Fibroblast of skin of back (primary cell): Measurements from ENCODE around the gene SERPINB6.
"Not testable (repeated sequence)": the region's sequence is repeated elsewhere in the genome, so short reads cannot be mapped to it uniquely, and the experiment has no call there.

ENCODE experiments used
- DNase-seq: peaks from one replicate; pipeline ENCODE4 v3.0.0-alpha.2; 2013

Gene SERPINB6

DNA sequence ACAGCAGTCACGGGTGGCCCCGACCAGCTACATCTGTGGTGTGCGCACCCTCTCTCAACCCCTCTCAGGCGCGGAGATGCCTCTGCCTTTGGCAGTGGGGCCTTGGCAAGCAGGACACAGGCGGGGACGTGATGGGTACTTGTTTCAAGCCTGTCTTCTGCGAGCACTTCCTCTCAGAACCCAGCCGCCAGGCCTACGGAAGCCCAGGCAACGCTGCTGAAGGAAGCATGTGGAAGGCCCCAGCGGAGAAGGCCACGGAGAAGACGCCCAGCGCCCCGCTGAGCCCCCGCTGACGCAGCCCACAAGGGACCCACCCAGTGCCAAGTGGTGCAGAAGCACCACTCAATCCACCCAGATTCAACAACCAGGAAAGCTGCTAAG is 13.0 kb downstream of the SERPINB6 start:
- no peak for DNase-seq

DNA sequence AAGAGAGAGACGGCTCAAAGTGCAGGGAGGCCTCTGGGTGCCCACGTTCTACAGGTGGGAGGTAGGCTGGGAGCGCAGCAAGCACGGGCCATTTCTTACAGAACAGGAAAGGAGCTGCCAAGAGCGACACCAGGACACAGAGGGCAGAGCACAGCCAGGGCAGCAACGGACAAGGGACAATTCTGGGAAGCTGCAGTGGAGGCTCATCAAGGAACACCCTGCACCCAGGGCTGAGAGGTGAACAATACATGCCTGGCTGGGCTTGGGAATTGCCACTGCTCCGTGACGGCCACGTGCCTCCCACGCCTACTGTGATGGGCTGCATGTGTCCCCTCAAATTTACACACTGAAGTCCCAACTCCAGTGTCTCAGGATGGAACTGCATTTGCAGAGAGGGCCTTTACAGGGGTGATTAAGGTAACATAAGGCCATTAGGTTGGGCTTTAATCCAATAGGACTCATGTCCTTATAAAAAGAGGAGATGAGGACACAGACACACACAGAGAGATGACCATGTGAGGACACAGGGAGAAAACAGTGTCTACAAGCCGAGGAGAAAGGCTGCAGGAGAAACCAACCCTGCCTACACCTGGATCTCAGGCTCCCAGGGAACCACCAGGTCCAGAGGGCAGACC is 13.6 kb downstream of the SERPINB6 start:
- no peak for DNase-seq

DNA sequence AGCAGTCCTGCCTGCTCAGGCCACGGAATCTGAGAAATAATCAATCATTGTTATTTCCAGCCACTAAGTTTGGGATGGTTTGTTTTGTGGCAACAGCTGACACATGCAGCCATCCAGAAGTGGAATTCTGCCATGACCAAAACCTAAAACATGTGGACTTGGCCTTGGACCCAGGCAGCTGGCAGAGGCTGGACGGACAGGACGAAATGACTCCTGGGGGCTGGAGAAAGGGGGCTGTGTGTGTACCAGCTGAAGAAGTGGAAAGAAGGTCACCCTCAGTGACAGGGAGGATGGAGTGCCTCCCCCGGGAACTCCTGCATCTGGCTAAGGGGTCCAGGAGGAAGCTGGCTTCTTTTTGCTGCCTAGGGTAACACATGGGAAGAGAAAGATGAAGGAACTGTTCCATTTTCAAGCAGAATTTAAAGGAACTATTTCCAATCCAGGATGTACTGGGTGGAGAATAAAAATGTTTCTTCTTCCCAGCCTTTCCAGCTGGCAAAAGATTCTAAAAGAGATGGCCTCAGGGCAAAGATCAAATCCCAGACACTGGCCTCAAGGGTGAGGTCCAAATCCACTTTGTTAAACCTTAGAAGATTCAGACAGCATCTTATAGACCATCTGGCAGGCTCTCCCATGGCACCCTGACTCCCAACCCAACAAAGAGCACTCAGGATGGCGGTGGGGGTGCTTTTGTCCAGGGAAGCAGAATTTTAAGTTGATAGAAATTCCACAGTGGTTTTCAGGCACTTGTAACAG is 14.3 kb downstream of the SERPINB6 start:
- DNase-seq: no peak

DNA sequence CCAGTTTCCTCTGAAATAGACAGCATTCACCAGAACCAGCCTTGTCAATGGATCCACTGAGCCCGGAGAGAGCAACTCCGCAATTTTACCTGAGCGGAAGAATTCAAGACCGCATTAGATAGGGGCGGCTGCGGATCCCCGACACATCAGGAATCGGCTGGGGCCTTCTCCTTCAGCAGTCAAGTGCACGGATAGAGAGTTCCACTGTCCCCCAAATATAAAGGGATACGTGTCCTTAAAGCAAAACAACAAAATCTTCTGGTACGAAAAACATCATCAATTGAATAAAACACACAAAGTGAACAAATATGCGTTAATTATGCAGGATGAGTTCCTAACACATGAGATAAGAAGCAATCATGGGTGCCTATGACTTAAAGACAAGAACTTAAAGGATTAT is 18.3 kb downstream of the SERPINB6 start:
- DNase-seq: no peak

DNA sequence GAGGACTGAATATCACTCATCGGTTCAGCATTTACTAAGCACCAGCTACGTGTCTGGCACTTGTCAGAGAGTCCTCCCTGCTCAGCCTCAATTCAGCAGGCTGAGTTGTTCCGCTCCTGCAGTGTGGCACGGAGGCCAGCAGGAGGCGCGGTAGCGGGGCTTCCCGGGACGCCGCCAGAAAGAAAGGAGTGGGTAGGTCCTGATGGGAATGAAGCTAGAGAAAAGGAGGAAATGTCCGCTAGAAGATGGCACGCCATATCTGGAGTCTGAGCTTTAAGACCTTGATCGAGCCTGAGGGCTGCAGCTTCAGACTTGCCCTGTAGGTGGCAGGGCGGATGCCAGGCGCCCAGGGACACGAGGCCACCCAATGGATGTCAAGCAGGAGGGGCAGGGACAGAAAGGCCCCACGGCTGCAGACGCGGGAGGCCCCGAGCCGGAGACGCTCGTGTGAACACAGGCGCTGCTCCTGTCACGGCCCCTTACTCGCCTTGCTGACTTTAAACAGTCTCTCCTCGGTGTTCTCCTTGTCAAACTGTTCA is 18.7 kb downstream of the SERPINB6 start:
- DNase-seq: peak; percentile 95

DNA sequence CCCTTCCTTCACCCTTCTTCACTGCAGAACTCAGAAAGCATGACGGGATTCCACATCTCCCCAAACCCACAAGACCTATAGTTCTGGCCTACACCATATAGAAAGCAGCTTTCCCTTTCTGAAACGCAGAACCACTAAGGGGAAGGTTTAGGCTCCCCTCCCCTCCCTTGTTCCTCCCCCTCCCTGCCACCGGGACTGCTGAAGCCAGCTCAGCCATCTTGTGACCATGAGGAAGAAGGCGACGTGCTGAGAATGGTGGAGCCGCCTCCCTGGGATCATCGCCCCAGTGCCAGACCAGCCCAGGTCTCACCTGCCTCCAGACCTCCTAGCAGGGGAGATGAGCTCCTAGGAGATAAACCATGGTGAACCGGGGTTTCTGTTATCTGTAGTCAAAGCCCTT is 19.6 kb downstream of the SERPINB6 start:
- DNase-seq: no peak

DNA sequence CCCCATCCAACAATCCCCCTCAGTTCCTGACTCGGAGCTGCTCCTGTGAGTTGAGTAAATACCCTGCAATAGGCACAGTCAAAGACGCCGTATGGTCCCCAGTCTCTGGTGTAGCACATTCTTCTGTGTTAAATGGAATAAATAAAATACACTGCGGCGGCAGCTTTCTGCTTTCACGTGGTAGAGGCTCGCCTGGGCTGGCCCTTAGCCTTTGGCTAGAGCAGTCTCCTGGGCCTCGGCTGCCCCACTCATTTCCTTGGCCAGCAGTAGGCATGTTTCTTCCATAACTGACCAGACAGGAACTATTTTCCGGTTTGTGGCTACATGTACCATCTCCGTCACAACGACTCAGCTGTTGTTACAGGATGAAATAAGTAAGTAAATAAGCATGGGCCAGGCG is 20.7 kb downstream of the SERPINB6 start:
- no peak for DNase-seq

DNA sequence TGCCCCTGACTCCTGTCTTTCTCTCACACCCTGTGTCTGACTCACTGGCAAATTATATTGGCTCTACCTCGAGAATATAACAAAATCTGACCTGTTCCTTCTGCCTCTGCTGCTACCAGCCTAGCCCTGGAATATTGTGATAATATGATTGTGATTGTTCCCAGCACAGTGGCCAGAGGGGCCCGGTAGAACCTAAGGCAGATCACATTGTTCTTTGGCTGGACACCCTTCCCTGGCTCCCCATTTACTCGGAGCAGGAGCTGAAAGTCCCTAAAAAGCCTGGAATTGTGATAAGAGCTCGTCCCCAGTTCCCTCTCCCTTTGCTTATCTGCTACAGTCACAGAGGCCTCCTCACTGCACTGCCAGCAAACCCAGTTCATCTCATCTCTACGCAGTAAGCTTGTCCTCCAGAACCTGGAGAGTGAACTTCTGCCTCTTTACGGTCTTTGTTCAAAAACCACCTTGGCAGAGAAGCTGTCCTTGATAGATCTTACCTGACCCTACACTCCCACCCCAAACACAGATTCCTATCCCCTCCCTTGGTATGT is 21.8 kb downstream of the SERPINB6 start:
- no peak for DNase-seq

DNA sequence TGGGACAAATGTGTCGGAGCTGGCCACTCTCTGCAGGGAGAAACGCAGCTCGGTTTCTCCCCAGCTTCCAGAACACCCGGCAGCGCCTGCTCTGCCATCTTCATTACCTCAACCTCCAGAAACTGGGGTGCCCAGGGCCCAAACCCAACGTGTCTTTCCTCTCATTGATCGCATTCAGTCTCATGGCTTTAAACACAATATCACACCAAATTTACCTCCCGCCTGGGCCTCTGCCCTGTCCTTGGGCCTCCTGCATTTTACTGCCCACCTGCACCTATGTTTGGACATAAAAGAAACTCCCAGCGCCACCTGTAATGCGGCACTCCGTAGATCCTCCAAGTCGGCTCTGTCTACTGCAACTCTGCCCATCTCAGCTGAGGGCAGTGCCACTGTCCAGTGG is 22.2 kb downstream of the SERPINB6 start:
- DNase-seq: no peak

DNA sequence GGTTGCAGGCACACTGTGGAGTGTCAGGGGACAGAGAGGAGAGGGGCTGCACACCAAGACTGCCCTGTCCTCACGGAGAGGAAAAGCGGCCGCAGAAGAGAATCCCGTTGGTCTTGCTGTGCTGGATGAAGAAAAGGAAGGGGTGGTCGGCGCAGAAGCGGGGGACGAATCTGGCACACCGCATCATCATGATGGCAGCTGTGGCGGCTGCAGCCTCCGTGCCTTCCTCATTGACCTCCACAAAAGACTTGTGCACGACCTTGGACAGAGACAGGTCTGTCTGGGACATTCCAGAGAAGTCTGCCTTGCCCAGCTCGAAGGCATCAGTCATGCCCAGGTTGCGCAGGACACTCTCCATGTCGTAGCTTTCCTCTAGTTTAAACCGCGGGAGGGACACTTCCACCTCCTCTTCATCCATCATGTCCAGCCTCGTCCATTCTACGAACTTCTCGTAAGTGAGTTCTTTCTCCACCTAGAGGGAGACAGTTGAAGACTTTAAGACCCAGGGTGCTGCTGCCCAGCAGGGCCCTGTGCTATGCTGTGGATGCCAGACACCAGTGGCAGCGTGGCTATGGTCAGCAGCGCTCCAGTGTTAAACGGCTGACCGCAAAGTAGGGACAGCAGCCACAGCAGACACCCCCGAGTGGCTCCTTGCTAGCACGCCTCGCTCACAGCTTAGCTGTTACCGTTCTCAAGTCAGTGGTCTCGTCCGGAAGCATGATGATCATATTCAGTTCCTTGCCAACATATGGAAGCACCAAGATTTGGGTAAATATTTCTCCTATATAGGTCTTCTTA is 22.9 kb downstream of the SERPINB6 start:
- DNase-seq: no peak

DNA sequence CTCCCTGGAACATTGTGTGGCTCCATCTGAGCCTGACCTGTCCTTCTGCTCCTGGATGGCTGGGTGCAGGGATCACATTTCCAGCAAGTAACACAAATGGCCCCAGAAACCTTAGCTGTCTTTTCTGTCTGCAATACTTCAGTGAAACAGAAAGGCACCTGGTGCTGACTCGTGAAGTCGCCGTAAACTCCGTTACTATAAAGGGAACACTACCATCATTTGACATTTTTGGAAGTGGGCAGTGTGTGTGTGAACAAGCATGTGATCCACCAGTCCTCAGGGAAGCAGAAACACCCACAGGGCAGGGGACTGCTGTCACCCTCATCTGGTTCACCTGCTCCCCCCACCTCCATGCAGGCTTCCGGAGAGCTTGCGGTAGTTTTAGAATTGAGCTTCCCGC is 23.9 kb downstream of the SERPINB6 start:
- no peak for DNase-seq

DNA sequence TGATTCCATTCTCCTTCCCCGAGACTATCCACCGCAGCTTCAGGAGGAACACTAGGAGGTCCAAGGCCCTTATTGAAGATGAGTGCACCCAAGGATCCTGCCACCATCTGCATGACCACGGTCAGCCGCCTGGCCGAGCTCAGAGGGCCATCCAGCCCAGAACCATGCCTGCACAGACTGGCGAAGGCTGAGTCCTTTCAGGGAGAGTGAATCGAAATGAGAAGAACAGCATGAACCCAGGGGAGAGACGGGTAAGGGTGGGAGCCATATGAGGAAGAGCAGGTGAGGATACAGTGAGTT is 26.3 kb downstream of the SERPINB6 start:
- DNase-seq: no peak

DNA sequence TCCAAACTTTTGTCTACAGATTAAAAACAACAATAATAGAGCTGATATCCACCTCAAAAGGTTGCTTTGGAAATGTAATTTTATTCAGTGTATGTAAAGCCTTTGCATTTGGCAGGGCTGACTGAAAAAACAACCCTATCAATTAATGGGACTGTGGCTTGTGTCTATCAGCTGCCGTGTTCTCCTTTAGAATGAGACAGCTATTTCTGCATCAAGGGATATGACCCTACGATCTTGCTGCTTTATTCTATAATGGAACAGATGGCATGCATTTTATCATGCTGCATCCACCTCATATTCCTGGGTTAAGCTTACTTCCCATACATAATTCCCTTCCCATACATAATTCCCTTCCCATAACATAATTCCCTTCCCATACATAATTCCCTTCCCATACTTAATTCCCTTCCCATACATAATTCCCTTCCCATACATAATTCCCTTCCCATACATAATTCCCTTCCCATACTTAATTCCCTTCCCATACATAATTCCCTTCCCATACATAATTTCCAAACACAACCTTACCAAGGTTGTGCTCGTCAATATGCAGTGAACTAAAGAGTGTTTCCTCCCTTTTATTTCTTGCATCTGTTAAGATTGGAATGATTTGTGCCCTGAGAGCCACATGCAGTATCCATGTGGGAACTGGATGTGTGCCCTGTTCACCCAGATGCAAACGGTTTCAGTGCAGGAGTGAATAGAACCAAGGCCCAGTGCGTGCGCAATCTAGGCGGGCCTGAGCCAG is 26.8 kb downstream of the SERPINB6 start:
- no peak for DNase-seq

DNA sequence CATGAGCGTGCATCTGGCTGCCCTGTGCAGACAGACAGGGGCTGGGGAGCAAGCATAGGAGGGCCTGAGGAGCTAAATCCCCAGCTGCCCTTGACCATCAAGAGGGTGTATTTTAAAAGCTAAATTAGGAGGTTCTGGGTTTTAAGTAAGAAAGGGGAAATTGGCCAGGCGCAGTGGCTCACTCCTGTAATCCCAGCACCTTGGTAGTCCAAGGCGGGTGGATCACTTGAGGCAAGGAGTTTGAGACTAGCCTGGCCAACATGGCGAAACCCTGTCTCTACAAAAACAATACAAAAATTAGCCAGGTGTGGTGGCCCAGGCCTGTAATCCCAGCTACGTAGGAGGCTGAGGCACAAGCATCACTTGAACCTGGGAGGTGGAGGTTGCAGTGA is 27.8 kb downstream of the SERPINB6 start:
- no peak for DNase-seq

DNA sequence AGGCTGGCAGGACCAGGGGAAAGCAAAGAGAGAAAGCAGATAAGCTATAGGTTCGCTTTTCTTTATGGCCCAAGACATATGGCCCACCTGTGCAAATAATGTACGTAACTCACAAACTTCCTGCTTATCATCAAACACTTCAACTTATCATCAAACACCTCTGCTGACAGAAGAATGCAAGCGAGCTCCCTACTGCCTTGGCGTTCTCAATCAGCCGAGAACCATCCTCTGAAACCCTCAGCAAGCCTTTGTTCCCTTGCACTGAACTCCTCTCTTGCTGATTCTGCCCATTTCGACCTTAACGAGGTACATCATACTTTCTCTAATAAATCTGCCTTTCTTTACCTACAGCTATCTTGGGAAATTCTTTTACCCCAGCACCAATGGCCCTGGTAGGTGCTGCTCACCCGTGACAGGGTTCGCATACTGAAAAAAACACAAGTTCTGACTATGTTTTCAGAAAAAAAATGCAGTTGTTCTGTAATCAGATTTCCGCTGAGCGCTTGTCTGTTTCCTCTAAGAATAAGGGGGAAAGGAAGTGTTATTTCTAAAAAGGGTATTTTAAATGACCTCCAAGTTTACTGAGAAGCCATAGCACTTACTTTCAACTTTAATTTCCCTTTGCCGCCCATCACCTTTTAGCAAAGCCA is 28.3 kb downstream of the SERPINB6 start:
- DNase-seq: no peak

DNA sequence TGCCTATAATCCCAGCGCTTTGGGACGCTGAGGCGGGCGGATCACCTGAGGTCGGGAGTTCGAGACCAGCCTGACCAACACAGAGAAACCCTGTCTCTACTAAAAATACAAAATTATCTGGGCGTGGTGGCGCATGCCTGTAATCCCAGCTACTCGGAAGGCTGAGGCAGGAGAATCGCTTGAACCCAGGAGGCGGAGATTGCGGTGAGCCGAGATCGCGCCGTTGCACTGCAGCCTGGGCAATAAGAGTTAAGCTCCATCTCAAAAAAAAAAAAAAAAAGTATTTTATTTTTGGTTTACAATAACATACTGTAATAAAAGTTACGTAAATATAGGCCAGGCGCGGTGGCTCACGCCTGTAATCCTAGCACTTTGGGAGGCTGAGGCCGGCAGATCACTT is 29.3 kb downstream of the SERPINB6 start:
- DNase-seq: not testable (repeated sequence)

DNA sequence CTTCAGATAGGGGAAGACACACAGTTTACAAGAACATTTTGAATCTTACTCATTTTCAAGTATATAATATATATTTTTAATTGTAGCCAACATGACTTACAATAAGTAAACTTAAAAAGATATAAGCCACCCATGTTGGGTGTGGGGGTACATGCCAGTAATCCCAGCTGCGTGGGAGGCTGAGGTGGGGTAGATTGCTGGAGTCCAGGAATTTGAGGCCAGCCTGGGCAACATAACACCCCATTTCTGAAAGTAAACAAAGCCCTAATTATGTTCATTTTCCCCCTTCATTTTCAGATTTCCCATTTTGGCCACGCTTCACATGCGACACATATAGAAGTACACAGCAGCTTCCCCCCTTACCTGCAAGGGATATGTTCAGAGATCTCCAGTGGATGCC is 30.5 kb downstream of the SERPINB6 start:
- DNase-seq: no peak

DNA sequence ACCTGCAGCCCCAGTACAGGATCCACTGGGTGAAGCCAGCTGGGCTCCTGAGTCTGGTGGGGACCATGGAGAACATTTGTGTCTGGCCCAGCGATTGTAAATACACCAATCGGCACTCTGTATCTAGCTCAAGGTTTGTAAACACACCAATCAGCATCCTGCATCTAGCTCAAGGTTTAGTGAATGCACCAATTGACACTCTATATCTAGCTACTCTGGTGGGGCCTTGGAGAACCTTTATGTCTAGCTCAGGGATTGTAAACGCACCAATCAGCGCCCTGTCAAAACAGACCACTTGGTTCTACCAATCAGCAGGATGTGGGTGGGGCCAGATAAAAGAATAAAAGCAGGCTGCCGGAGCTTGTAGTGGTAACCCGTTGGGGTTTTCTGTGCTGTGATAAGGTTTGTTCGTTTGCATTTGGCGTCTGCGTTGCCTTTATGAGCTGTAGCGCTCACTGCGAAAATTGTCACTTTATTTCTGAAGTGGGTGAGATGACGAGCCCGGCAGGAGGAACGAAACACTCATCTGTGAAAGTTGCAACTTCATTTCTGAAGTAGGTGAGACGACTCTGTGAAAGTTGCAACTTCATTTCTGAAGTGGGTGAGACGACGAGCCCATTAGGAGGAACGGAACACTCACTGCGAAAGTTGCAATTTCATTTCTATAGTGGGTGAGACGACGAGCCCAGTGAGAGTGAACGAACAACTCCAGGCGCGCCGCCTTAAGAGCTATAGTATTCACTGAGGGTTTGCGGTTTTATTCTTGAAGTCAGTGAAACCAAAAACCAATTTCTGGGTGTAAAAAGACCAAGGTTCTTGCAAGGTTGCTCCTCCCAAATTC is 31.1 kb downstream of the SERPINB6 start:
- DNase-seq: no peak

DNA sequence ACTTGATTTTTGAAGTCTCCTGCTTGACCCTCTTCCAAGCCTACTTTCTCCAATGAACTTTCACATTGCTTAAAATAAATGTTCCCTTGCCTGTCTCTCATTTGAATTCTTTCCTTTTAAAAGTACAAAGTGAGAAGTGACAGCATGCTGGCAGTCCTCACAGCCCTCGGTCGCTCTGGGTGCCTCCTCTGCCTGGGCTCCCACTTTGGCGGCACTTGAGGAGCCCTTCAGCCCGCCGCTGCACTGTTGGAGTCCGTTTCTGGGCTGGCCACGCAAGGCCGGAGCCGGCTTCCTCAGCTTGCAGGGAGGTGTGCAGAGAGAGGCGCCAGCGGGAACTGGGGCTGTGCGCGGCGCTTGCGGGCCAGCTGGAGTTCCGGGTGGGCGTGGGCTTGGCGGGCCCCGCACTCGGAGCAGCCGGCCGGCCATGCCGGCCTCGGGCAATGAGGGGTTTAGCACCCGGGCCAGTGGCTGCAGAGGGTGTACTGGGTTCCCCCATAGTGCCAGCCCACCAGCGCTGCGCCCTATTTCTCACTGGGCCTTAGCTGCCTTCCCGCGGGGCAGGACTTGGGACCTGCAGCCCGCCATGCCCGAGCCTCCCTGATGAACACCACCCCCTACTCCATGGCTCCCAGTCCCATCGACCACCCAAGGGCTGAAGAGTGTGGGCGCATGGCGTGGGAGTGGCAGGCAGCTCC is 31.9 kb downstream of the SERPINB6 start:
- no peak for DNase-seq

DNA sequence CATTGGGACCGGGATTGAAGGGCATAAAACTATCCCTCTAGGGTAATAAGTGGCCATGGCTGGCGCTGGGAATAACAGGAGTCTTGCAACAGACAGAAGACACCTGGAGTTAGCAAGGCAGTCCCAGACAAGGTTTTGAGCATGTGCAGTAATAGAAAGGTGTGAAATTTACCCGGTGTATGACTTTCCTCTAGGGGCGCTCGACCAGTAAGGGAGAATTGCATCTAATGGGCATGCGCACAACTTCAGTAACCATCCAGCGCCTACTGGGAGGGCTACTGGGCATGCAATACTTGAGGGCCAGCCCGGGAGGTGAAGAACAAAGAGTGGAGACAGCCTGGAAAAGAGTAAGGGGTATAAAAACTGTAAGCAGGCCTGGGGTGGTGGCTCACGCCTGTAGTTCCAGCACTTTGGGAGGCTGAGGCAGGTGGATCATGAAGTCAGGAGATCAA is 32.7 kb downstream of the SERPINB6 start:
- DNase-seq: no peak
